Natural killer cell (primary cell): ENCODE data around the gene MEGF6. TPM values are rescaled to one million over a fixed set of nuclear protein-coding genes. Genes with fewer than 3 reads are reported as not detected.

ENCODE experiments used
- ATAC-seq, 3 donors: fragments of 150-1000 bp in 2 of 3; fragments of 200-7000 bp in 1 of 3; cut with Tn5 transposase; 1 replicate in 1 of 3; 2 replicates in 2 of 3; pipeline ENCODE4 v1.10.0; 2021; ENCODE audit warnings: mild to moderate bottlenecking in 2 of 3, moderate library complexity in 2 of 3
- DNase-seq, 2 donors: peaks; one replicate each; pipeline versions ENCODE4 v3.0.0 to v3.0.0-alpha.2; 2013 to 2021; ENCODE audit warnings: mixed read lengths in 1 of 2
- H3K27ac ChIP-seq: one replicate; pipeline ENCODE4 v1.5.1; 2013; ENCODE audit warnings: mild to moderate bottlenecking, low read length
- H3K27me3 ChIP-seq: one replicate; pipeline ENCODE4 v1.6.1; 2013; ENCODE audit warnings: low read length; ENCODE audit not compliant: control insufficient read depth, insufficient read depth
- H3K36me3 ChIP-seq: one replicate; pipeline ENCODE4 v1.6.1; 2013; ENCODE audit warnings: low read length; ENCODE audit not compliant: control insufficient read depth, insufficient read depth
- H3K4me1 ChIP-seq: one replicate; pipeline ENCODE4 v1.6.1; 2013; ENCODE audit warnings: low read length; ENCODE audit not compliant: control insufficient read depth, insufficient read depth
- H3K4me3 ChIP-seq: one replicate; pipeline ENCODE4 v1.5.1; 2013; ENCODE audit warnings: low read length
- H3K9me3 ChIP-seq: one replicate; pipeline ENCODE4 v1.6.1; 2013; ENCODE audit warnings: low read length; ENCODE audit not compliant: control insufficient read depth, insufficient read depth
- H3K27ac Mint-ChIP-seq, 2 donors: one replicate each; pipeline ENCODE4 v1.8.0; 2022; ENCODE audit warnings: mild to moderate bottlenecking in 2 of 2, mixed read lengths in 2 of 2, moderate library complexity in 1 of 2
- H3K27me3 Mint-ChIP-seq, 2 donors: one replicate each; pipeline ENCODE4 v1.8.0; 2022; ENCODE audit warnings: low read depth in 2 of 2, mixed read lengths in 2 of 2
- H3K36me3 Mint-ChIP-seq: one replicate; pipeline ENCODE4 v1.8.0; 2022; ENCODE audit warnings: mixed read lengths
- H3K4me1 Mint-ChIP-seq, 2 donors: one replicate each; pipeline ENCODE4 v1.8.0; 2022; ENCODE audit warnings: mixed read lengths in 2 of 2
- H3K4me3 Mint-ChIP-seq: one replicate; pipeline ENCODE4 v1.8.0; 2022; ENCODE audit warnings: mild to moderate bottlenecking, moderate library complexity, mixed read lengths
- H3K9me3 Mint-ChIP-seq, 2 donors: one replicate each; pipeline ENCODE4 v1.8.0; 2022; ENCODE audit warnings: mixed read lengths in 2 of 2
- CTCF ChIP-seq: fragments of 200-600 bp; IDR thresholded peaks from one replicate; pipeline ENCODE4 v1.8.0; 2022; ENCODE audit warnings: antibody characterized with exemption
- WGBS: methylation state at CpG from one replicate; pipeline ENCODE4 v1.1.7; 2013; ENCODE audit warnings: missing lambda C conversion rate; ENCODE audit not compliant: insufficient coverage; 5-methylcytosine and 5-hydroxymethylcytosine counted together
- intact Hi-C: fragments of 100-400 bp; cut with micrococcal nuclease; formaldehyde crosslinking; loops from one replicate; pipeline ENCODE4 v1.14.2; 2022
- total RNA-seq, 4 donors: library from RNA; stranded (reverse); fragments of 120-200 nt in 1 of 4; gene quantifications; one replicate each; pipeline versions ENCODE4 v1.2.3 to v1.2.4, GENCODE V29; 2013 to 2022

The MEGF6 gene
- total RNA-seq, 3 donors from 2014 or later (not counting 1 experiment from before 2014, with no cell fraction given) = 3.1 to 15.6 (median 5.1) TPM

GRCh38 chr1:3531928-3532327, 79.4 kb downstream of the MEGF6 start:
- no peaks in the 10 kb centered on the region for H3K36me3 ChIP-seq
- H3K4me1 ChIP-seq = peaks cover 11% of the 10 kb centered on the region
- no peak for ATAC-seq
- H3K4me3 Mint-ChIP-seq = no peak overlapping the region
- no peak overlapping the region for H3K4me3 ChIP-seq
- no peaks in the 10 kb centered on the region for H3K36me3 Mint-ChIP-seq
- no peak overlapping the region for H3K27ac Mint-ChIP-seq
- H3K4me1 Mint-ChIP-seq = no peaks in the 10 kb centered on the region
- no peaks in the 10 kb centered on the region for H3K9me3 Mint-ChIP-seq
- peaks cover 0 to 6% of the 10 kb centered on the region in 2 donors for H3K27me3 Mint-ChIP-seq
- no peak overlapping the region for H3K27ac ChIP-seq
- H3K27me3 ChIP-seq = no peaks in the 10 kb centered on the region
- 83% methylated on average over 10 of the region's 10 CpGs for WGBS
- intact Hi-C loops = no loop called here
- no peak for DNase-seq
- H3K9me3 ChIP-seq = no peaks in the 10 kb centered on the region
- TF ChIP-seq CTCF = no peak

GRCh38 chr1:3530926-3531818, 80.1 kb downstream of the MEGF6 start:
- no peak overlapping the region for H3K27ac ChIP-seq

GRCh38 chr1:3530086-3530925, 81.0 kb downstream of the MEGF6 start:
- no peaks in the 10 kb centered on the region for H3K9me3 ChIP-seq
- Mint-ChIP-seq H3K27me3 (peaks cover 0 to 6% of the 10 kb centered on the region in 2 donors), H3K4me1 (no peaks in the 10 kb centered on the region), H3K9me3 (no peaks in the 10 kb centered on the region), H3K4me3 (peak overlapping the region; percentile 63), H3K36me3 (no peaks in the 10 kb centered on the region), H3K27ac (no peak overlapping the region)
- intact Hi-C loops = no loop called here
- peak overlapping the region; percentile 41 for H3K4me3 ChIP-seq
- H3K36me3 ChIP-seq = no peaks in the 10 kb centered on the region
- peaks cover 11% of the 10 kb centered on the region for H3K4me1 ChIP-seq
- TF ChIP-seq CTCF = no peak
- peak in 1 of 2 donors; percentile 25 for DNase-seq
- no peaks in the 10 kb centered on the region for H3K27me3 ChIP-seq
- H3K27ac ChIP-seq = no peak overlapping the region
- no peak for ATAC-seq
- WGBS = 40% methylated on average over 32 of the region's 32 CpGs

More at GRCh38 chr1:3530926-3531818, 80.1 kb downstream of the MEGF6 start:
- Mint-ChIP-seq H3K9me3 (no peaks in the 10 kb centered on the region), H3K36me3 (no peaks in the 10 kb centered on the region), H3K4me3 (peak overlapping the region; percentile 63), H3K27ac (no peak overlapping the region), H3K27me3 (peaks cover 0 to 6% of the 10 kb centered on the region in 2 donors), H3K4me1 (no peaks in the 10 kb centered on the region)
- Histone ChIP-seq H3K36me3 (no peaks in the 10 kb centered on the region), H3K4me1 (peaks cover 11% of the 10 kb centered on the region), H3K4me3 (peak overlapping the region; percentile 41), H3K27me3 (no peaks in the 10 kb centered on the region), H3K9me3 (no peaks in the 10 kb centered on the region)
- 1% methylated on average over 96 of the region's 96 CpGs for WGBS
- TF ChIP-seq CTCF = no peak
- ATAC-seq = peak in 2 of 3 donors; percentile 54 to 56
- intact Hi-C loops = no loop called here
- DNase-seq = peak in 1 of 2 donors; percentile 87
